Calu3 (cell line): Measurements from ENCODE around the gene ANKRD16. TPM values are rescaled to one million over a fixed set of nuclear protein-coding genes. Genes with fewer than 3 reads are reported as not detected.
"Not testable (repeated sequence)": the region's sequence is repeated elsewhere in the genome, so short reads cannot be mapped to it uniquely, and the experiment has no call there.

Source experiments
- BruUV-seq: library from RNA; stranded (reverse); fragments of 400-500 nt; replicated peaks from 2 replicates; lab custom pipeline; 2021; lab: Mats Ljungman, UMichigan
- CTCF ChIA-PET: fragments of 300-600 bp; sonication (Branson Sonifier 250); formaldehyde crosslinking; loops from one replicate; lab custom pipeline; 2022; ENCODE audit warnings: antibody characterized with exemption; lab: Charles Lee
- DNase-seq: peaks from one replicate; pipeline ENCODE4 v3.0.0; 2022
- H3K27ac Mint-ChIP-seq: one replicate; pipeline ENCODE4 v1.8.0; 2022; ENCODE audit warnings: mixed read lengths; ENCODE audit not compliant: unreplicated experiment
- H3K27me3 Mint-ChIP-seq: one replicate; pipeline ENCODE4 v1.8.0; 2022; ENCODE audit warnings: mixed read lengths; ENCODE audit not compliant: unreplicated experiment
- H3K36me3 Mint-ChIP-seq: one replicate; pipeline ENCODE4 v1.8.0; 2022; ENCODE audit warnings: mild to moderate bottlenecking, moderate library complexity, mixed read lengths; ENCODE audit not compliant: insufficient read depth, unreplicated experiment
- H3K4me1 Mint-ChIP-seq: one replicate; pipeline ENCODE4 v1.8.0; 2022; ENCODE audit warnings: mild to moderate bottlenecking, low read depth, mixed read lengths; ENCODE audit not compliant: unreplicated experiment
- H3K4me3 Mint-ChIP-seq: one replicate; pipeline ENCODE4 v1.8.0; 2022; ENCODE audit warnings: mild to moderate bottlenecking, low read depth, moderate library complexity, mixed read lengths; ENCODE audit not compliant: unreplicated experiment
- H3K9me3 Mint-ChIP-seq: one replicate; pipeline ENCODE4 v1.8.0; 2022; ENCODE audit warnings: low read depth, mixed read lengths; ENCODE audit not compliant: unreplicated experiment
- intact Hi-C: fragments of 100-400 bp; cut with micrococcal nuclease; formaldehyde crosslinking; loops from one replicate; pipeline ENCODE4 v1.10.0; 2022; ENCODE audit not compliant: unreplicated experiment
- total RNA-seq: library from RNA; stranded (reverse); gene quantifications from 2 replicates; pipeline ENCODE4 v1.2.3, GENCODE V29; 2022
- TF ChIP-seq, protein P1 (sequence below): fragments of 200-600 bp; IDR thresholded peaks from one replicate; pipeline ENCODE4 v1.8.0; 2022; ENCODE audit warnings: antibody characterized with exemption; ENCODE audit not compliant: unreplicated experiment

Gene ANKRD16
- total RNA-seq, 1 experiment from 2014 or later = 8.7 TPM

- BruUV-seq = no TSS peak
- no peak overlapping the region for H3K4me3 Mint-ChIP-seq
- CTCF ChIA-PET = no interaction called here
- no peak for DNase-seq
- intact Hi-C loops = no loop called here
- no peaks in the 10 kb centered on the region for H3K27me3 Mint-ChIP-seq
- no peak overlapping the region for H3K27ac Mint-ChIP-seq
- TF ChIP-seq, protein P1, sequence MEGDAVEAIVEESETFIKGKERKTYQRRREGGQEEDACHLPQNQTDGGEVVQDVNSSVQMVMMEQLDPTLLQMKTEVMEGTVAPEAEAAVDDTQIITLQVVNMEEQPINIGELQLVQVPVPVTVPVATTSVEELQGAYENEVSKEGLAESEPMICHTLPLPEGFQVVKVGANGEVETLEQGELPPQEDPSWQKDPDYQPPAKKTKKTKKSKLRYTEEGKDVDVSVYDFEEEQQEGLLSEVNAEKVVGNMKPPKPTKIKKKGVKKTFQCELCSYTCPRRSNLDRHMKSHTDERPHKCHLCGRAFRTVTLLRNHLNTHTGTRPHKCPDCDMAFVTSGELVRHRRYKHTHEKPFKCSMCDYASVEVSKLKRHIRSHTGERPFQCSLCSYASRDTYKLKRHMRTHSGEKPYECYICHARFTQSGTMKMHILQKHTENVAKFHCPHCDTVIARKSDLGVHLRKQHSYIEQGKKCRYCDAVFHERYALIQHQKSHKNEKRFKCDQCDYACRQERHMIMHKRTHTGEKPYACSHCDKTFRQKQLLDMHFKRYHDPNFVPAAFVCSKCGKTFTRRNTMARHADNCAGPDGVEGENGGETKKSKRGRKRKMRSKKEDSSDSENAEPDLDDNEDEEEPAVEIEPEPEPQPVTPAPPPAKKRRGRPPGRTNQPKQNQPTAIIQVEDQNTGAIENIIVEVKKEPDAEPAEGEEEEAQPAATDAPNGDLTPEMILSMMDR = no peak
- H3K36me3 Mint-ChIP-seq = peaks cover 41% of the 10 kb centered on the region
- no peaks in the 10 kb centered on the region for H3K9me3 Mint-ChIP-seq
- no peaks in the 10 kb centered on the region for H3K4me1 Mint-ChIP-seq
Observed at GRCh38 chr10:5911670-5912069, 22.0 kb upstream of the ANKRD16 start.

GRCh38 chr10:5910323-5911100 lies 20.8 kb upstream of the ANKRD16 start:
- no peaks in the 10 kb centered on the region for H3K27me3 Mint-ChIP-seq
- intact Hi-C loops = no loop called here
- BruUV-seq = no TSS peak
- no peaks in the 10 kb centered on the region for H3K9me3 Mint-ChIP-seq
- H3K4me3 Mint-ChIP-seq = no peak overlapping the region
- TF ChIP-seq, protein P1 = no peak
- H3K4me1 Mint-ChIP-seq = no peaks in the 10 kb centered on the region
- CTCF ChIA-PET = no interaction called here
- peaks cover 38% of the 10 kb centered on the region for H3K36me3 Mint-ChIP-seq
- DNase-seq = no peak
- H3K27ac Mint-ChIP-seq = no peak overlapping the region

DNA sequence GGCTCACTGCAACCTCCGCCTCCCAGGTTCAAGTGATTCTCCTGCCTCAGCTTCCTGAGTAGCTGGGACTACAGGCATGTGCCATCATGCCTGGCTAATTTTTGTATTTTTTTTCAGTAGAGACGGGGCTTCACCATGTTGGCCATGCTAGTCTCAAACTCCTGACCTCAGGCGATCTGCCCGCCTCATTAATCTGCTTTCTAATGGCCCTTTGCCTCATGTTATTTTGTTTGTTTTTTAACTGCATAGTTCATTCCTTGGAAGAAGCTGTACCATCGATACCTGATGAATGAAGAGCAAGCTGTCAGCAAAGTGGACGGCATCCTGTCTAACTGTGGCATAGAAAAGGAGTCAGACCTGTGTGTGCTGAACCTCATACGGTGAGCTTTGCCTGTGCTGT lies 19.0 kb upstream of the ANKRD16 start:
- H3K4me3 Mint-ChIP-seq, H3K4me1 Mint-ChIP-seq, BruUV-seq, DNase-seq, H3K27ac Mint-ChIP-seq, CTCF ChIA-PET, H3K9me3 Mint-ChIP-seq, intact Hi-C loops, H3K27me3 Mint-ChIP-seq: not testable (repeated sequence)
- peaks cover 38% of the 10 kb centered on the region for H3K36me3 Mint-ChIP-seq

- BruUV-seq = no TSS peak
- TF ChIP-seq, protein P1 = no peak
- CTCF ChIA-PET = no interaction called here
- no peak for DNase-seq
- Mint-ChIP-seq H3K4me1 (no peaks in the 10 kb centered on the region), H3K9me3 (no peaks in the 10 kb centered on the region), H3K36me3 (peaks cover 27% of the 10 kb centered on the region), H3K27ac (no peak overlapping the region), H3K4me3 (no peak overlapping the region), H3K27me3 (no peaks in the 10 kb centered on the region)
- intact Hi-C loops = no loop called here
Observed at GRCh38 chr10:5906651-5907050, 17.0 kb upstream of the ANKRD16 start.

DNA sequence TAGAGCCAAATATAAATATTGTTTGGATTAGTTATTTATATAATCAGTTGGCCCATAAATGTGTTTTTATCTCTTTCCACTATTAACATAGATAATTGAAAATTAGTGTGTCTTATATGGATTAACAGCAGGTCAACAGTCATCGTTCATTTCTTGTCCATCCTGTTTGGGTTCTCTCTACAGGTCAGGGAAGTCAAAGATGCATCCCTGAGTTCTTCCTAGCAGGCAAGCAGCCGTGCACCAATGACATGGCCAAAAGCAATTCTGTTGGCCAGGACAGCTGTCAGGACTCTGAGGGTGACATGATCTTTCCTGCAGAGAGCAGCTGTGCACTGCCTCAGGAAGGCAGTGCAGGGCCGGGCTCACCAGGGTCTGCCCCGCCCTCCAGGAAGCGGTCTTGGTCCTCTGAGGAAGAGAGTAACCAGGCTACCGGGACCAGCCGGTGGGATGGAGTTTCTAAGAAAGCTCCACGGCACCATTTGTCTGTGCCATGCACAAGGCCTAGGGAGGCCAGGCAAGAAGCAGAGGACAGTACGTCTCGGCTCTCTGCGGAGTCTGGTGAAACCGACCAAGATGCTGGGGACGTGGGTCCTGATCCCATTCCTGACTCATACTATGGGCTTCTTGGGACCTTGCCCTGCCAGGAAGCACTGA lies 16.3 kb upstream of the ANKRD16 start:
- intact Hi-C loops = no loop called here
- DNase-seq = no peak

More for the DNA sequence above, 16.3 kb upstream of the ANKRD16 start:
- TF ChIP-seq, protein P1 = no peak
- Mint-ChIP-seq H3K4me1 (no peaks in the 10 kb centered on the region), H3K9me3 (no peaks in the 10 kb centered on the region), H3K4me3 (no peak overlapping the region), H3K27ac (no peak overlapping the region), H3K27me3 (no peaks in the 10 kb centered on the region), H3K36me3 (peaks cover 27% of the 10 kb centered on the region)
- CTCF ChIA-PET = interaction anchor here (0.6 kb wide), 1 partner anchor 219 kb away, joined by 4 read pairs; no protein-coding TSS in a partner anchor
- BruUV-seq = no TSS peak
